Esophagus squamous epithelium (tissue), 4 donors: Measurements from ENCODE around the gene ADGRB3.

ENCODE experiments used
- POLR2A ChIP-seq, 4 donors: fragments of 450-650 bp; IDR thresholded peaks; one replicate each; pipeline ENCODE4 v1.6.1; 2017; ENCODE audit warnings: antibody characterized with exemption in 4 of 4, mild to moderate bottlenecking in 4 of 4, moderate library complexity in 3 of 4
- TF ChIP-seq, protein P1 (sequence below), 6 experiments: fragments of 450-650 bp in 4 of 6; fragments of 200-600 bp in 2 of 6; sonication (generic) in 2 of 6; IDR thresholded peaks; one replicate each; pipeline ENCODE4 v1.5.1; 2016 to 2019; ENCODE audit warnings: antibody characterized with exemption in 6 of 6, mild to moderate bottlenecking in 4 of 6, moderate library complexity in 4 of 6

DNA sequence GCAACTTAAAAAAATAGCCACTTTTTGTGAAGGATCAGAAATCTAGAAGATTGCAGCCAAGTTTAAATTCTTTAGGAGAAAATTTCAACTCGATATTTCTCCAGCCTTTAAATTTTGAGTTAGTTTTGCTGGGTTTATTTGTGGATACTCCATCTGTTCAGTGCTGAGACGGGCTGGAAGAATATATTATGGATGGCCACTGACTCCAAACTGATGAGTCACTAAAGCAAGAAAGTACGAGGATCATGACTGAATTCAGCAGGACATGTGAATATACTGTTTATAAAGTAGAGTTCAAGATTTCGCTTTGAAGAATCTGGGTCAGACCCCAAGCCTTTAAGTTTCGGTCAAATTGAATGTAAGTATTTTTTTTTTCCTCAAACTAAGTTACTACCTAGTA lies 199.5 kb downstream of the ADGRB3 start:
- TF ChIP-seq, protein P1, sequence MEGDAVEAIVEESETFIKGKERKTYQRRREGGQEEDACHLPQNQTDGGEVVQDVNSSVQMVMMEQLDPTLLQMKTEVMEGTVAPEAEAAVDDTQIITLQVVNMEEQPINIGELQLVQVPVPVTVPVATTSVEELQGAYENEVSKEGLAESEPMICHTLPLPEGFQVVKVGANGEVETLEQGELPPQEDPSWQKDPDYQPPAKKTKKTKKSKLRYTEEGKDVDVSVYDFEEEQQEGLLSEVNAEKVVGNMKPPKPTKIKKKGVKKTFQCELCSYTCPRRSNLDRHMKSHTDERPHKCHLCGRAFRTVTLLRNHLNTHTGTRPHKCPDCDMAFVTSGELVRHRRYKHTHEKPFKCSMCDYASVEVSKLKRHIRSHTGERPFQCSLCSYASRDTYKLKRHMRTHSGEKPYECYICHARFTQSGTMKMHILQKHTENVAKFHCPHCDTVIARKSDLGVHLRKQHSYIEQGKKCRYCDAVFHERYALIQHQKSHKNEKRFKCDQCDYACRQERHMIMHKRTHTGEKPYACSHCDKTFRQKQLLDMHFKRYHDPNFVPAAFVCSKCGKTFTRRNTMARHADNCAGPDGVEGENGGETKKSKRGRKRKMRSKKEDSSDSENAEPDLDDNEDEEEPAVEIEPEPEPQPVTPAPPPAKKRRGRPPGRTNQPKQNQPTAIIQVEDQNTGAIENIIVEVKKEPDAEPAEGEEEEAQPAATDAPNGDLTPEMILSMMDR (IDR thresholded peaks at IDR 0.05) = no peak
- no peak for TF ChIP-seq POLR2A (IDR thresholded peaks at IDR 0.05)
